Fibroblast of lung (primary cell): Measurements from ENCODE around the gene MID1.

Experiments
- EZH2 ChIP-seq: IDR thresholded peaks from 2 replicates; pipeline ENCODE4 v1.5.1; 2012; ENCODE audit warnings: low read length, control low read depth, mild to moderate bottlenecking; ENCODE audit errors: missing control alignments
- TF ChIP-seq, protein P1 (sequence below), 2 donors: IDR thresholded peaks in 1 of 2; conservative IDR thresholded peaks in 1 of 2; 1 replicate in 1 of 2; 2 replicates in 1 of 2; pipeline ENCODE4 v1.5.1; 2011 to 2012; ENCODE audit warnings: low read length in 2 of 2, control low read depth in 1 of 2, inconsistent platforms in 1 of 2, low read depth in 1 of 2, mild to moderate bottlenecking in 1 of 2

DNA sequence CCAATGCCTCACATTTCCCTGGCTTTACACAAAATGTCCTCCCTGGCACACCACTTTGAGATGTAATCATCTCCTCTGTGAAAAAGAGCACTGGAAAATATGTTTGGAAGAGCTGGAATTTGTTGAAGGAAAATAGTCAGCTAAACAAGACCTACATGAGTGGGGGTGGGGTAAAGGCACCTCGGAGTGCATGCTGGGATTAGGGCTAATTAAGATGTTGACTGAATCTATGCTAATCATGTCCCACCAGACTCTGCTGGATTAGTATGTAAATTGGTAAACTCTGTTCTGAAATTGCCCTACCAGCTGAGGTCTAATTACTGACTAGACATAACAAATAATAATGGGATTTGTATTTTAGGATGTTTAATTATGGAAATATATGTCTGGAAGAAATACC is 46.8 kb upstream of the MID1 start:
- TF ChIP-seq, protein P1, sequence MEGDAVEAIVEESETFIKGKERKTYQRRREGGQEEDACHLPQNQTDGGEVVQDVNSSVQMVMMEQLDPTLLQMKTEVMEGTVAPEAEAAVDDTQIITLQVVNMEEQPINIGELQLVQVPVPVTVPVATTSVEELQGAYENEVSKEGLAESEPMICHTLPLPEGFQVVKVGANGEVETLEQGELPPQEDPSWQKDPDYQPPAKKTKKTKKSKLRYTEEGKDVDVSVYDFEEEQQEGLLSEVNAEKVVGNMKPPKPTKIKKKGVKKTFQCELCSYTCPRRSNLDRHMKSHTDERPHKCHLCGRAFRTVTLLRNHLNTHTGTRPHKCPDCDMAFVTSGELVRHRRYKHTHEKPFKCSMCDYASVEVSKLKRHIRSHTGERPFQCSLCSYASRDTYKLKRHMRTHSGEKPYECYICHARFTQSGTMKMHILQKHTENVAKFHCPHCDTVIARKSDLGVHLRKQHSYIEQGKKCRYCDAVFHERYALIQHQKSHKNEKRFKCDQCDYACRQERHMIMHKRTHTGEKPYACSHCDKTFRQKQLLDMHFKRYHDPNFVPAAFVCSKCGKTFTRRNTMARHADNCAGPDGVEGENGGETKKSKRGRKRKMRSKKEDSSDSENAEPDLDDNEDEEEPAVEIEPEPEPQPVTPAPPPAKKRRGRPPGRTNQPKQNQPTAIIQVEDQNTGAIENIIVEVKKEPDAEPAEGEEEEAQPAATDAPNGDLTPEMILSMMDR (conservative IDR thresholded peaks at IDR 0.05 in 1 of 2, IDR thresholded peaks at IDR 0.05 in 1 of 2; ENCODE audit: low read depth in 1 of 2, low read length in 2 of 2): no peak
- TF ChIP-seq EZH2: no peak
